Neural progenitor cell (in vitro differentiated cells): ENCODE measurements around the gene SPARCL1.

ENCODE experiments used
- CTCF ChIP-seq: fragments of 200-600 bp; sonication (generic); IDR thresholded peaks from 2 replicates; pipeline ENCODE4 v1.5.1; 2017; ENCODE audit warnings: antibody characterized with exemption, mild to moderate bottlenecking
- EZH2 ChIP-seq: fragments of 200-600 bp; sonication (generic); IDR thresholded peaks from 2 replicates; pipeline ENCODE4 v1.6.1; 2017; ENCODE audit warnings: antibody characterized with exemption, mild to moderate bottlenecking, moderate library complexity
- EZH2phosphoT487 ChIP-seq: fragments of 200-600 bp; sonication (generic); IDR thresholded peaks from 2 replicates; pipeline ENCODE4 v1.6.1; 2017; ENCODE audit warnings: antibody characterized with exemption

GRCh38 chr4:87527431-87528220 lies 1.6 kb downstream of the SPARCL1 start:
- TF ChIP-seq CTCF (no peak), EZH2phosphoT487 (no peak), EZH2 (no peak)
